Neural progenitor cell (in vitro differentiated cells): ENCODE measurements around the gene SNX21. TPM values are rescaled to one million over a fixed set of nuclear protein-coding genes. Genes with fewer than 3 reads are reported as not detected.
A peak's percentile ranks its signal among the peaks of the same experiment; 100 is the strongest.
"Not testable (repeated sequence)": the region's sequence is repeated elsewhere in the genome, so short reads cannot be mapped to it uniquely, and the experiment has no call there.

Source experiments
- DNase-seq: peaks from one replicate; pipeline ENCODE4 v3.0.0-alpha.2; 2016; ENCODE audit warnings: low spot score
- H2AFZ ChIP-seq: fragments of 200-600 bp; sonication (generic); replicated peaks from 2 replicates; pipeline ENCODE4 v1.6.1; 2016; ENCODE audit warnings: antibody characterized with exemption
- H3F3A ChIP-seq: fragments of 200-600 bp; sonication (generic); 2 replicates; pipeline ENCODE4 v1.6.1; 2016; ENCODE audit warnings: antibody characterized with exemption, low read depth
- H3K27ac ChIP-seq: fragments of 200-600 bp; sonication (generic); 2 replicates; pipeline ENCODE4 v1.5.1; 2016; ENCODE audit warnings: mild to moderate bottlenecking
- H3K27me3 ChIP-seq: fragments of 200-600 bp; sonication (generic); 2 replicates; pipeline ENCODE4 v1.6.1; 2016; ENCODE audit warnings: mild to moderate bottlenecking, moderate library complexity
- H3K36me3 ChIP-seq: fragments of 200-600 bp; sonication (generic); 2 replicates; pipeline ENCODE4 v1.5.1; 2016
- H3K4me1 ChIP-seq: fragments of 200-600 bp; sonication (generic); 2 replicates; pipeline ENCODE4 v1.6.1; 2016; ENCODE audit warnings: mixed run types
- H3K4me2 ChIP-seq: fragments of 200-600 bp; sonication (generic); 2 replicates; pipeline ENCODE4 v1.6.1; 2016
- H3K4me3 ChIP-seq: fragments of 200-600 bp; sonication (generic); 2 replicates; pipeline ENCODE4 v1.5.1; 2016
- H3K79me2 ChIP-seq: fragments of 200-600 bp; sonication (generic); 2 replicates; pipeline ENCODE4 v1.6.1; 2016; ENCODE audit warnings: low read depth
- H3K9ac ChIP-seq: fragments of 200-600 bp; sonication (generic); 2 replicates; pipeline ENCODE4 v1.6.1; 2016
- H3K9me3 ChIP-seq: fragments of 200-600 bp; sonication (generic); 2 replicates; pipeline ENCODE4 v1.5.1; 2016; ENCODE audit warnings: low read depth
- H4K20me1 ChIP-seq: fragments of 200-600 bp; sonication (generic); 2 replicates; pipeline ENCODE4 v1.6.1; 2016; ENCODE audit warnings: low read depth
- H3K27ac Mint-ChIP-seq: 3 replicates; pipeline ENCODE4 v1.8.0; 2021; ENCODE audit warnings: mixed read lengths
- H3K27me3 Mint-ChIP-seq: 2 replicates; pipeline ENCODE4 v1.8.0; 2022; ENCODE audit warnings: low read depth, mild to moderate bottlenecking, inconsistent platforms, moderate library complexity, mixed read lengths; ENCODE audit not compliant: insufficient read depth
- H3K36me3 Mint-ChIP-seq: 3 replicates; pipeline ENCODE4 v1.8.0; 2021; ENCODE audit warnings: mixed read lengths
- H3K4me1 Mint-ChIP-seq: 3 replicates; pipeline ENCODE4 v1.8.0; 2021; ENCODE audit warnings: mixed read lengths
- H3K4me3 Mint-ChIP-seq: 3 replicates; pipeline ENCODE4 v1.8.0; 2021; ENCODE audit warnings: mild to moderate bottlenecking, moderate library complexity, mixed read lengths
- H3K9me3 Mint-ChIP-seq: 3 replicates; pipeline ENCODE4 v1.8.0; 2020; ENCODE audit warnings: mixed read lengths
- CTCF ChIP-seq: fragments of 200-600 bp; sonication (generic); IDR thresholded peaks from 2 replicates; pipeline ENCODE4 v1.5.1; 2017; ENCODE audit warnings: antibody characterized with exemption, mild to moderate bottlenecking
- EZH2 ChIP-seq: fragments of 200-600 bp; sonication (generic); IDR thresholded peaks from 2 replicates; pipeline ENCODE4 v1.6.1; 2017; ENCODE audit warnings: antibody characterized with exemption, mild to moderate bottlenecking, moderate library complexity
- EZH2phosphoT487 ChIP-seq: fragments of 200-600 bp; sonication (generic); IDR thresholded peaks from 2 replicates; pipeline ENCODE4 v1.6.1; 2017; ENCODE audit warnings: antibody characterized with exemption
- total RNA-seq: library from RNA; depleted of rRNA; stranded (reverse); fragments of >200 nt; gene quantifications from 2 replicates; pipeline ENCODE4 v1.2.3, GENCODE V29; 2015; ENCODE audit warnings: low replicate concordance

SNX21 gene
- total RNA-seq, 1 donor from 2014 or later, result 12.2 TPM

- Histone ChIP-seq H2AFZ (no peak overlapping the region), H3K36me3 (no peaks in the 10 kb centered on the region), H3K27me3 (no peaks in the 10 kb centered on the region), H4K20me1 (no peaks in the 10 kb centered on the region), H3K4me1 (no peaks in the 10 kb centered on the region), H3K4me3 (no peak overlapping the region), H3F3A (no peaks in the 10 kb centered on the region), H3K9ac (no peak overlapping the region), H3K9me3 (no peaks in the 10 kb centered on the region), H3K27ac (no peak overlapping the region), H3K79me2 (no peaks in the 10 kb centered on the region), H3K4me2 (no peak overlapping the region)
- Mint-ChIP-seq H3K27me3 (no peaks in the 10 kb centered on the region), H3K4me3 (no peak overlapping the region), H3K27ac (no peak overlapping the region), H3K4me1 (no peaks in the 10 kb centered on the region), H3K36me3 (no peaks in the 10 kb centered on the region), H3K9me3 (no peaks in the 10 kb centered on the region)
- no peak for TF ChIP-seq EZH2
- TF ChIP-seq CTCF, result no peak
- no peak for TF ChIP-seq EZH2phosphoT487
- DNase-seq, result no peak
These were observed 39.0 kb downstream of the SNX21 start for GRCh38 chr20:45872626-45873025.

GRCh38 chr20:45873409-45874103 is 40.0 kb downstream of the SNX21 start:
- no peak overlapping the region for H3K27ac ChIP-seq
- H3K4me1 Mint-ChIP-seq, result no peaks in the 10 kb centered on the region
- H3K4me3 Mint-ChIP-seq, result no peak overlapping the region
- H3F3A ChIP-seq, result no peaks in the 10 kb centered on the region
- peak overlapping the region; percentile 46 for H3K27ac Mint-ChIP-seq
- H3K79me2 ChIP-seq, result no peaks in the 10 kb centered on the region
- H3K27me3 ChIP-seq, result no peaks in the 10 kb centered on the region
- H3K4me2 ChIP-seq, result no peak overlapping the region
- H3K36me3 ChIP-seq, result no peaks in the 10 kb centered on the region
- H3K36me3 Mint-ChIP-seq, result no peaks in the 10 kb centered on the region
- no peaks in the 10 kb centered on the region for H3K9me3 Mint-ChIP-seq
- no peaks in the 10 kb centered on the region for H3K4me1 ChIP-seq
- no peaks in the 10 kb centered on the region for H3K27me3 Mint-ChIP-seq
- no peak overlapping the region for H3K9ac ChIP-seq
- H3K4me3 ChIP-seq, result no peak overlapping the region
- DNase-seq, result no peak
- no peaks in the 10 kb centered on the region for H4K20me1 ChIP-seq
- TF ChIP-seq EZH2, result no peak
- no peak for TF ChIP-seq CTCF
- TF ChIP-seq EZH2phosphoT487, result no peak
- H3K9me3 ChIP-seq, result no peaks in the 10 kb centered on the region
- H2AFZ ChIP-seq, result no peak overlapping the region

- not testable (repeated sequence) for H3K9me3 Mint-ChIP-seq, H3K36me3 Mint-ChIP-seq
These were observed 40.5 kb downstream of the SNX21 start for GRCh38 chr20:45874104-45874481.

GRCh38 chr20:45874576-45874975 is 41.0 kb downstream of the SNX21 start:
- Histone ChIP-seq H3F3A (no peaks in the 10 kb centered on the region), H3K4me1 (no peaks in the 10 kb centered on the region), H4K20me1 (no peaks in the 10 kb centered on the region), H3K36me3 (no peaks in the 10 kb centered on the region), H3K4me3 (no peak overlapping the region), H3K27me3 (no peaks in the 10 kb centered on the region), H3K9me3 (no peaks in the 10 kb centered on the region), H3K79me2 (no peaks in the 10 kb centered on the region), H3K4me2 (no peak overlapping the region), H2AFZ (no peak overlapping the region), H3K9ac (no peak overlapping the region), H3K27ac (no peak overlapping the region)
- no peak for DNase-seq
- Mint-ChIP-seq H3K9me3 (no peaks in the 10 kb centered on the region), H3K4me1 (no peaks in the 10 kb centered on the region), H3K27ac (no peak overlapping the region), H3K36me3 (no peaks in the 10 kb centered on the region), H3K27me3 (no peaks in the 10 kb centered on the region), H3K4me3 (no peak overlapping the region)
- TF ChIP-seq EZH2, result no peak
- TF ChIP-seq CTCF, result no peak
- no peak for TF ChIP-seq EZH2phosphoT487

More at GRCh38 chr20:45874104-45874481, 40.5 kb downstream of the SNX21 start:
- H3K4me1 Mint-ChIP-seq, H3F3A ChIP-seq, H3K9me3 ChIP-seq, H3K27me3 Mint-ChIP-seq, H3K36me3 ChIP-seq, H3K4me2 ChIP-seq, H3K4me3 ChIP-seq, H4K20me1 ChIP-seq, H3K4me3 Mint-ChIP-seq, H3K27ac ChIP-seq, H3K4me1 ChIP-seq, H3K79me2 ChIP-seq, DNase-seq, H2AFZ ChIP-seq, H3K9ac ChIP-seq, H3K27me3 ChIP-seq: not testable (repeated sequence)
- peak overlapping the region; percentile 46 for H3K27ac Mint-ChIP-seq
